Neutrophil (primary cell): ENCODE data around the gene SIMC1.

ENCODE experiments used
- H3K27ac ChIP-seq: fragments of 200-600 bp; sonication (generic); 2 replicates; pipeline ENCODE4 v1.5.1; 2016; ENCODE audit warnings: mild to moderate bottlenecking, moderate library complexity
- H3K27me3 ChIP-seq: fragments of 200-600 bp; sonication (generic); 2 replicates; pipeline ENCODE4 v1.6.0; 2016; ENCODE audit warnings: mild to moderate bottlenecking
- H3K36me3 ChIP-seq: fragments of 200-600 bp; sonication (generic); 2 replicates; pipeline ENCODE4 v1.5.1; 2017
- H3K4me1 ChIP-seq, 2 experiments: fragments of 200-600 bp in 1 of 2; sonication (generic) in 1 of 2; 1 replicate in 1 of 2; 2 replicates in 1 of 2; pipeline versions ENCODE4 v1.5.1 to v1.6.1; 2013 to 2016; ENCODE audit warnings: low read depth in 1 of 2, low read length in 1 of 2, mild to moderate bottlenecking in 1 of 2, moderate library complexity in 1 of 2; ENCODE audit not compliant: control insufficient read depth in 1 of 2, insufficient read depth in 1 of 2
- H3K4me3 ChIP-seq, 2 experiments: fragments of 200-600 bp in 1 of 2; sonication (generic) in 1 of 2; 1 replicate in 1 of 2; 2 replicates in 1 of 2; pipeline ENCODE4 v1.5.1; 2013 to 2016; ENCODE audit warnings: low read depth in 1 of 2, low read length in 1 of 2, mild to moderate bottlenecking in 1 of 2, moderate library complexity in 1 of 2
- H3K9me3 ChIP-seq: fragments of 200-600 bp; sonication (generic); 2 replicates; pipeline ENCODE4 v1.5.1; 2016
- TF ChIP-seq, protein P1 (sequence below): fragments of 200-600 bp; sonication (generic); IDR thresholded peaks from 2 replicates; pipeline ENCODE4 v1.5.1; 2016; ENCODE audit warnings: antibody characterized with exemption

SIMC1 gene

DNA sequence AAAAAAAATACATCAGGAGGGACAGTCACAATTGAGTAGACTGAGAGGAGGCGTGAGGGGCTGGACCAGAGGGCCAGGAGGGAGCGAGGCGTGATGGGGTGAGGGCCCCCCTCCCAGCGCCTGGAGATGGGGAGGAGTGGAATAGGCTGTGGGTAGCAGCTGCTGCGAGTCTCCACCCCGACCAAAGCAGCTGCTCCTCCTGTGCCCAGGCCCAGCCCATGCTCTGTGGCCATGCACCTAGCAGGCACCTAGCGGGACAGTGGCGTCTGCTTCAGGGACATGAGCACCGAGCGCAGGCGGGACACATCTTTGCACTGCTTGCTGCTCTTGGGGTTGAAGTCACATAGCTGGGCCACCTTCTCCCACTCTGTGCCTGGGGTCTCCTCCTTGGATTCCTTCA lies 154.3 kb downstream of the SIMC1 start:
- H3K4me3 ChIP-seq: no peak overlapping the region
- peaks cover 46% of the 10 kb centered on the region for H3K36me3 ChIP-seq
- H3K4me1 ChIP-seq: peaks cover 16 to 18% of the 10 kb centered on the region in 2 experiments
- TF ChIP-seq, protein P1, sequence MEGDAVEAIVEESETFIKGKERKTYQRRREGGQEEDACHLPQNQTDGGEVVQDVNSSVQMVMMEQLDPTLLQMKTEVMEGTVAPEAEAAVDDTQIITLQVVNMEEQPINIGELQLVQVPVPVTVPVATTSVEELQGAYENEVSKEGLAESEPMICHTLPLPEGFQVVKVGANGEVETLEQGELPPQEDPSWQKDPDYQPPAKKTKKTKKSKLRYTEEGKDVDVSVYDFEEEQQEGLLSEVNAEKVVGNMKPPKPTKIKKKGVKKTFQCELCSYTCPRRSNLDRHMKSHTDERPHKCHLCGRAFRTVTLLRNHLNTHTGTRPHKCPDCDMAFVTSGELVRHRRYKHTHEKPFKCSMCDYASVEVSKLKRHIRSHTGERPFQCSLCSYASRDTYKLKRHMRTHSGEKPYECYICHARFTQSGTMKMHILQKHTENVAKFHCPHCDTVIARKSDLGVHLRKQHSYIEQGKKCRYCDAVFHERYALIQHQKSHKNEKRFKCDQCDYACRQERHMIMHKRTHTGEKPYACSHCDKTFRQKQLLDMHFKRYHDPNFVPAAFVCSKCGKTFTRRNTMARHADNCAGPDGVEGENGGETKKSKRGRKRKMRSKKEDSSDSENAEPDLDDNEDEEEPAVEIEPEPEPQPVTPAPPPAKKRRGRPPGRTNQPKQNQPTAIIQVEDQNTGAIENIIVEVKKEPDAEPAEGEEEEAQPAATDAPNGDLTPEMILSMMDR: no peak
- H3K27me3 ChIP-seq: no peaks in the 10 kb centered on the region
- H3K27ac ChIP-seq: no peak overlapping the region
- H3K9me3 ChIP-seq: no peaks in the 10 kb centered on the region

DNA sequence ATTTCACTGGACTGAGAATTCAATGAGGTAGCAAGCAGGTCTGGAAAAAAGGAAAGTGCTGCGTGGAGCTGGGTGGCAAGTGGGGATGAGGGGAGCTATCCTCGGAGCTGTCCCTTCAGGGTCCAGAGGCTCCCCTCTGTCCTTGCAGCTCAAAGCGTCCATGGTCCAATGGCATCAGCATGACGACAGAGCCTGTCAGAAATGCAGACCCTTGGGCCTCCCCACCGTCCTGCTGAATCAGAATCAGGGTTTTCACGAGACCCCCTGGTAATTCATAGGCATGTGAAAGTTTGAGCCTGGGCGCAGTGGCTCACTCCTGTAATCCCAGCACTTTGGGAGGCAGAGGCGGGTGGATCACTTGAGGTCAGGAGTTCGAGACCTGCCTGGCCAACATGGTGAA lies 155.9 kb downstream of the SIMC1 start:
- H3K4me3 ChIP-seq: no peak overlapping the region
- H3K4me1 ChIP-seq: peaks cover 7 to 8% of the 10 kb centered on the region in 2 experiments
- H3K9me3 ChIP-seq: no peaks in the 10 kb centered on the region
- peaks cover 55% of the 10 kb centered on the region for H3K36me3 ChIP-seq
- no peaks in the 10 kb centered on the region for H3K27me3 ChIP-seq
- TF ChIP-seq, protein P1: no peak
- H3K27ac ChIP-seq: no peak overlapping the region

DNA sequence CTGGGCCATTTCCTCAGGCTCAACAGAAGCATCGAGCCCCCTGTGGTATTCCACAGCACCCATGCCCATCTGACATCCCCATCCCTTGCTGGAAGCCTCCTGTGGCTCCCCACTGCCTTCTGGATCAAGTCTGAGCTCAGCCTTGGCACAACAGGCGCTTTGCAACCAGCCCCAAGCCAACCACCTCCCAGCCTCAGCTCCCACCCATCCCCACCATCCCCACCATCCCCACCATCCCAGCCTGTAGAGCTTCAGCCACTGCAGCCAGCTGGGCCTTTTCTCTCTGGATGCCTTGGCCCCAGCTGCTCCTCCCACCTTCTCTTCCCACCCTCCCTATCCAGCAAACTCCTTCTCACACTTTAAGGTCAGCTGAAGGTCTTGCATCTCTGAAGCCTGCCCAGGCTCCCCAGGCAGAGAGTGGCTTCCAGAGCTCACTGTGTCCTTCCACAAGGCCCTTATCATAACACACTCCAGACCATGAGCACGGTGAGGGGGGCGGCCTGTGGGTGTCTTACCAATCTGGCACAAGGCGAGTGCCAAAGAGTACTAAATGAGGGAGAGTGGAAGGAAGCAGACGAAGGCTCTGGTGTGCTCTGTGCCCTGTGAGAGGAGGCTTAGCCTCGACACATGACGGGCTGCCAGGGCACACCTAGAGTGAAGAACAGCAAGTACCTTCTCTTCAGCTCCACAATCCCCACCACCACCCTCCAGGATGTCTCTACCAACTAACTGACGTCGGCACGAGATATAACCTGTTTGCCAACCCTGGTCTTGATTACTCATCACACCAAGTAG lies 156.9 kb downstream of the SIMC1 start:
- no peaks in the 10 kb centered on the region for H3K27me3 ChIP-seq
- H3K36me3 ChIP-seq: peaks cover 55% of the 10 kb centered on the region
- TF ChIP-seq, protein P1: no peak
- no peak overlapping the region for H3K4me3 ChIP-seq
- no peaks in the 10 kb centered on the region for H3K4me1 ChIP-seq
- no peaks in the 10 kb centered on the region for H3K9me3 ChIP-seq
- no peak overlapping the region for H3K27ac ChIP-seq
